K562 (cell line): ENCODE data around the gene KLRB1.

Experiments
- CEBPB ChIP-seq: fragments of 450-650 bp; IDR thresholded peaks from 2 replicates; pipeline ENCODE4 v1.6.1; 2016; ENCODE audit warnings: missing genetic modification characterization, missing compliant biosample characterization
- ELF4 ChIP-seq: fragments of 450-650 bp; formaldehyde crosslinking; IDR thresholded peaks from 2 replicates; pipeline ENCODE4 v1.4.0; 2022; ENCODE audit warnings: missing genetic modification characterization
- EP300 ChIP-seq: IDR thresholded peaks from 2 replicates; pipeline ENCODE4 v1.6.1; 2012; ENCODE audit warnings: low read length, improper control_type of control experiment
- HDAC2 ChIP-seq: fragments of 450-650 bp; IDR thresholded peaks from 2 replicates; pipeline ENCODE4 v1.6.1; 2016; ENCODE audit warnings: mild to moderate bottlenecking
- HNRNPK ChIP-seq: fragments of 200-400 bp; formaldehyde crosslinking; IDR thresholded peaks from one replicate; pipeline ENCODE4 v1.6.1; 2018; ENCODE audit warnings: mild to moderate bottlenecking, low read depth, low read length; ENCODE audit not compliant: poor library complexity, severe bottlenecking
- ILK ChIP-seq: fragments of 450-650 bp; IDR thresholded peaks from 2 replicates; pipeline ENCODE4 v1.6.1; 2016; ENCODE audit warnings: missing genetic modification characterization, low read depth, mild to moderate bottlenecking, missing compliant biosample characterization, moderate library complexity, borderline replicate concordance
- POLR2G ChIP-seq: fragments of 200-400 bp; formaldehyde crosslinking; IDR thresholded peaks from 2 replicates; pipeline ENCODE4 v1.6.1; 2017; ENCODE audit warnings: low read depth, mild to moderate bottlenecking, antibody characterized with exemption, low read length, moderate library complexity
- RBM34 ChIP-seq: fragments of 200-400 bp; formaldehyde crosslinking; IDR thresholded peaks from 2 replicates; pipeline ENCODE4 v1.6.1; 2018; ENCODE audit warnings: low read length, borderline replicate concordance; ENCODE audit not compliant: insufficient read depth
- RNF2 ChIP-seq: sonication (generic); IDR thresholded peaks from 2 replicates; pipeline ENCODE4 v1.6.1; 2016
- ZNF511 ChIP-seq: sonication (generic); formaldehyde crosslinking; IDR thresholded peaks from 2 replicates; pipeline ENCODE4 v1.8.0; 2022; ENCODE audit warnings: mild to moderate bottlenecking, missing genetic modification reagents
- ZSCAN29 ChIP-seq: fragments of 450-650 bp; IDR thresholded peaks from 2 replicates; pipeline ENCODE4 v1.6.1; 2017
- TF ChIP-seq, protein P1 (sequence below): fragments of 450-650 bp; IDR thresholded peaks from 2 replicates; pipeline ENCODE4 v1.6.1; 2018; ENCODE audit warnings: mild to moderate bottlenecking, low read depth; ENCODE audit not compliant: partially characterized antibody
- TF ChIP-seq, protein P2 (sequence below), 3 experiments: IDR thresholded peaks in 2 of 3; conservative IDR thresholded peaks in 1 of 3; 2 replicates each; pipeline ENCODE4 v1.5.1; 2011 to 2012; ENCODE audit warnings: low read length in 3 of 3, mild to moderate bottlenecking in 3 of 3, control low read depth in 2 of 3, improper control_type of control experiment in 1 of 3, inconsistent platforms in 1 of 3, low read depth in 1 of 3, mixed read lengths in 1 of 3, moderate library complexity in 1 of 3; ENCODE audit not compliant: insufficient read depth in 2 of 3

GRCh38 chr12:9651265-9651729 lies 43.6 kb upstream of the KLRB1 start:
- no peak for TF ChIP-seq ZSCAN29
- TF ChIP-seq EP300, result no peak
- no peak for TF ChIP-seq RNF2
- TF ChIP-seq, protein P1, sequence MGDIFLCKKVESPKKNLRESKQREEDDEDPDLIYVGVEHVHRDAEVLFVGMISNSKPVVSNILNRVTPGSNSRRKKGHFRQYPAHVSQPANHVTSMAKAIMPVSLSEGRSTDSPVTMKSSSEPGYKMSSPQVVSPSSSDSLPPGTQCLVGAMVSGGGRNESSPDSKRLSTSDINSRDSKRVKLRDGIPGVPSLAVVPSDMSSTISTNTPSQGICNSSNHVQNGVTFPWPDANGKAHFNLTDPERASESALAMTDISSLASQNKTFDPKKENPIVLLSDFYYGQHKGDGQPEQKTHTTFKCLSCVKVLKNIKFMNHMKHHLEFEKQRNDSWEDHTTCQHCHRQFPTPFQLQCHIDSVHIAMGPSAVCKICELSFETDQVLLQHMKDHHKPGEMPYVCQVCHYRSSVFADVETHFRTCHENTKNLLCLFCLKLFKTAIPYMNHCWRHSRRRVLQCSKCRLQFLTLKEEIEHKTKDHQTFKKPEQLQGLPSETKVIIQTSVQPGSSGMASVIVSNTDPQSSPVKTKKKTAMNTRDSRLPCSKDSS, result no peak
- no peak for TF ChIP-seq ELF4 (CRISPR knock-in tag)
- no peak for TF ChIP-seq HNRNPK
- TF ChIP-seq ILK (tag), result no peak
- no peak for TF ChIP-seq ZNF511 (CRISPR knock-in tag)
- no peak for TF ChIP-seq RBM34
- no peak for TF ChIP-seq POLR2G
- TF ChIP-seq HDAC2, result no peak
- TF ChIP-seq CEBPB (tag), result no peak
- TF ChIP-seq, protein P2, sequence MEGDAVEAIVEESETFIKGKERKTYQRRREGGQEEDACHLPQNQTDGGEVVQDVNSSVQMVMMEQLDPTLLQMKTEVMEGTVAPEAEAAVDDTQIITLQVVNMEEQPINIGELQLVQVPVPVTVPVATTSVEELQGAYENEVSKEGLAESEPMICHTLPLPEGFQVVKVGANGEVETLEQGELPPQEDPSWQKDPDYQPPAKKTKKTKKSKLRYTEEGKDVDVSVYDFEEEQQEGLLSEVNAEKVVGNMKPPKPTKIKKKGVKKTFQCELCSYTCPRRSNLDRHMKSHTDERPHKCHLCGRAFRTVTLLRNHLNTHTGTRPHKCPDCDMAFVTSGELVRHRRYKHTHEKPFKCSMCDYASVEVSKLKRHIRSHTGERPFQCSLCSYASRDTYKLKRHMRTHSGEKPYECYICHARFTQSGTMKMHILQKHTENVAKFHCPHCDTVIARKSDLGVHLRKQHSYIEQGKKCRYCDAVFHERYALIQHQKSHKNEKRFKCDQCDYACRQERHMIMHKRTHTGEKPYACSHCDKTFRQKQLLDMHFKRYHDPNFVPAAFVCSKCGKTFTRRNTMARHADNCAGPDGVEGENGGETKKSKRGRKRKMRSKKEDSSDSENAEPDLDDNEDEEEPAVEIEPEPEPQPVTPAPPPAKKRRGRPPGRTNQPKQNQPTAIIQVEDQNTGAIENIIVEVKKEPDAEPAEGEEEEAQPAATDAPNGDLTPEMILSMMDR (IDR thresholded peaks at IDR 0.05 in 2 of 3, conservative IDR thresholded peaks at IDR 0.05 in 1 of 3; ENCODE audit: insufficient read depth in 2 of 3, low read depth in 1 of 3, low read length in 3 of 3), result no peak
